AG04450 (cell line): ENCODE results near the gene SYTL2. TPM values are rescaled to one million over a fixed set of nuclear protein-coding genes. Genes with fewer than 3 reads are reported as not detected.

Experiments used
- CTCF ChIA-PET: fragments of 300-600, 350-600 bp; formaldehyde crosslinking; extraction: SDS; loops from one replicate; lab custom pipeline; 2022; ENCODE audit warnings: antibody characterized with exemption, inconsistent platforms; lab: Charles Lee
- POLR2A ChIA-PET: fragments of 350-600 bp; formaldehyde crosslinking; extraction: SDS; loops from one replicate; lab custom pipeline; 2021; ENCODE audit warnings: antibody characterized with exemption, inconsistent platforms; lab: Yijun Ruan, JAX
- DNase-seq: peaks from one replicate; pipeline ENCODE4 v3.0.0-alpha.2; 2011; ENCODE audit warnings: low read depth, low spot score
- H3K27ac ChIP-seq: one replicate; pipeline ENCODE4 v1.5.1; 2012; ENCODE audit warnings: low read depth, low read length, control low read depth
- H3K27me3 ChIP-seq: one replicate; pipeline ENCODE4 v1.6.0; 2012; ENCODE audit warnings: low read length; ENCODE audit not compliant: control insufficient read depth, insufficient read depth
- H3K4me3 ChIP-seq: 2 replicates; pipeline ENCODE4 v1.5.1; 2011; ENCODE audit warnings: mild to moderate bottlenecking, low read depth, low read length, control low read depth
- H3K9me3 ChIP-seq: 2 replicates; pipeline ENCODE4 v1.5.1; 2012; ENCODE audit warnings: low read length; ENCODE audit not compliant: control insufficient read depth, insufficient read depth
- CTCF ChIP-seq: IDR thresholded peaks from 2 replicates; pipeline ENCODE4 v1.5.1; 2011; ENCODE audit warnings: low read depth, low read length, control low read depth, inconsistent platforms
- polyA plus RNA-seq: library from polyadenylated mRNA; depleted of rRNA; stranded (reverse); fragments of >200 nt; gene quantifications from 2 replicates; pipeline ENCODE4 v1.2.3, GENCODE V29; 2011

SYTL2 gene
- polyA plus RNA-seq, 1 experiment = 169 TPM

- no peak overlapping the region for H3K4me3 ChIP-seq
- TF ChIP-seq CTCF = no peak
- no peak for DNase-seq
- H3K27ac ChIP-seq = no peak overlapping the region
- H3K9me3 ChIP-seq = no peaks in the 10 kb centered on the region
- H3K27me3 ChIP-seq = no peaks in the 10 kb centered on the region
- ChIA-PET CTCF (no interaction called here), POLR2A (no interaction called here)
Observed at GRCh38 chr11:85822814-85823213, 11.9 kb upstream of the SYTL2 start.

- POLR2A ChIA-PET = no interaction called here
- no peak for DNase-seq
- H3K27ac ChIP-seq = no peak overlapping the region
Observed at GRCh38 chr11:85821636-85822035, 10.7 kb upstream of the SYTL2 start.

GRCh38 chr11:85819441-85819840 lies 8.5 kb upstream of the SYTL2 start:
- no peak for TF ChIP-seq CTCF
- DNase-seq = no peak
- ChIA-PET POLR2A (no interaction called here), CTCF (interaction anchor here (1.3 kb wide), 1 partner anchor 10 kb away, joined by 5 read pairs; no protein-coding TSS in a partner anchor)
- Histone ChIP-seq H3K27ac (no peak overlapping the region), H3K9me3 (no peaks in the 10 kb centered on the region), H3K27me3 (no peaks in the 10 kb centered on the region), H3K4me3 (no peak overlapping the region)

More at GRCh38 chr11:85821636-85822035, 10.7 kb upstream of the SYTL2 start:
- no peaks in the 10 kb centered on the region for H3K9me3 ChIP-seq
- TF ChIP-seq CTCF = no peak
- H3K4me3 ChIP-seq = no peak overlapping the region
- no peaks in the 10 kb centered on the region for H3K27me3 ChIP-seq
- CTCF ChIA-PET = interaction anchor here (1.3 kb wide), 1 partner anchor 12 kb away, joined by 6 read pairs; no protein-coding TSS in a partner anchor

- peak; percentile 66 for DNase-seq
- H3K4me3 ChIP-seq = no peak overlapping the region
Observed at GRCh38 chr11:85815186-85815931, 4.4 kb upstream of the SYTL2 start.

More at GRCh38 chr11:85815186-85815931, 4.4 kb upstream of the SYTL2 start:
- H3K9me3 ChIP-seq = no peaks in the 10 kb centered on the region
- H3K27ac ChIP-seq = peak overlapping the region; percentile 81
- no peaks in the 10 kb centered on the region for H3K27me3 ChIP-seq
- ChIA-PET CTCF (interaction anchor here (1.8 kb wide), 1 partner anchor 11 kb away, joined by 9 read pairs; no protein-coding TSS in a partner anchor), POLR2A (interaction anchor here (0.8 to 2.5 kb wide), 5 partner anchors 12 to 150 kb away, joined by 3 to 15 read pairs (median 4); partner anchors contain the start of gene CREBZF)
- no peak for TF ChIP-seq CTCF
